GM21447 (cell line): ENCODE results near the gene GLRX3.
"Not testable (repeated sequence)": the region's sequence is repeated elsewhere in the genome, so short reads cannot be mapped to it uniquely, and the experiment has no call there.

Experiments
- ATAC-seq: cut with Tn5 transposase; IDR thresholded peaks from one replicate; pipeline ENCODE4 v1.9.1; 2021; ENCODE audit not compliant: unreplicated experiment

Gene GLRX3

GRCh38 chr10:130136226-130137089, at the start of gene GLRX3:
GLRX3 (plus strand) TSS chr10:130136391; CDS start chr10:130136421, 30 bp downstream.
- peak; percentile 76 for ATAC-seq

DNA sequence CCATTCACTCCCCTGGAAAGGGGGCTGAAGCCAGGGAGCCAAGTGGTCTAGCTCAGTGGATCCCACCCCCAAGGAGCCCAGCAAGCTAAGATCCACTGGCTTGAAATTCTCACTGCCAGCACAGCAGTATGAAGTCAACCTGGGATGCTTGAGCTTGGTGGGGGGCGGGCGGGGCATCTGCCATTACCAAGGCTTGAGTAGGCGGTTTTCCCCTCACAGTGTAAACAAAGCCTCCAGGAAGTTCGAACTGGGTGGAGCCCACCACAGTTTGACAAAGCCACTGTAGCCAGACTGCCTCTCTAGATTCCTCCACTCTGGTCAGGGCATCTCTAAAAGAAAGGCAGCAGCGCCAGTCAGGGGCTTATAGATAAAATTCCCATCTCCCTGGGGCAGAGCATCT, 45.6 kb upstream of the GLRX3 start:
- not testable (repeated sequence) for ATAC-seq

DNA sequence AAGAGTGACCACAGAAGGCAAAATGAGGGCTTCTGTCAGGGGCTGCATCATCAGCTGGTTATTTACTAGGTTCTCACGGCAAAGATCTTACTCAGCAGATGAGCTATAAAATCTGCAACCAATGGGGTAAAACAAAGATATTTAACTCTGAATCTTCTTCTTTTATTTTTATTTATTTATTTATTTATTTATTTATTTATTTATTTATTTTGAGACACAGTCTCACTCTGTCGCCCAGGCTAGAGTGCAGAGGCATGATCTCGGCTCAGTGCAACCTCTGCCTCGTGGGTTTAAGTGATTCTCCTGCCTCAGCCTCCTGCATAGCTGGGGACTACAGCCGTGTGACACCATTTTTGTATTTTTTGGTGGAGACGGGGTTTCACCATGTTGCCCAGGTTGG, 36.8 kb upstream of the GLRX3 start:
- ATAC-seq: no peak

DNA sequence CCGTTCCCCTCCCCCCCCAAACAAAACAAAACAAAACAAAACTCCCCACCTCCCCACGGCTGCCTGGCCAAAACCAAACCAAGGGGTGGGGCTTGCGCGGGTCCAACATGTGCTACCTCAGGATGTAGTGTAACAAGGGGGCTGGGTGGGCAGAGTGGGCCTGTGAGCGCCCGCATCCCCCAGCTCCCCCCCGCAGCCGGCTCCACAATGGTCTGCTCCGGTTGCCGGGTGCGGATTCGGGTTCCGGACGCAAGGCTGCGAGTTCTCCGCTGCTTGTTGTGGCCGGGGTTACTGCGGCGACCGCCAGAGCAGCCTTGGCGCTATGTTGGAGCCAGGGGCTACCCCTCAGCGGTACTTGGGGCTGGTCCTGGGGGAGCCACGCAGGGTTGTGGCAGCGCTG, 30.5 kb upstream of the GLRX3 start:
- no peak for ATAC-seq

GRCh38 chr10:130108146-130108545, 28.0 kb upstream of the GLRX3 start:
- not testable (repeated sequence) for ATAC-seq

DNA sequence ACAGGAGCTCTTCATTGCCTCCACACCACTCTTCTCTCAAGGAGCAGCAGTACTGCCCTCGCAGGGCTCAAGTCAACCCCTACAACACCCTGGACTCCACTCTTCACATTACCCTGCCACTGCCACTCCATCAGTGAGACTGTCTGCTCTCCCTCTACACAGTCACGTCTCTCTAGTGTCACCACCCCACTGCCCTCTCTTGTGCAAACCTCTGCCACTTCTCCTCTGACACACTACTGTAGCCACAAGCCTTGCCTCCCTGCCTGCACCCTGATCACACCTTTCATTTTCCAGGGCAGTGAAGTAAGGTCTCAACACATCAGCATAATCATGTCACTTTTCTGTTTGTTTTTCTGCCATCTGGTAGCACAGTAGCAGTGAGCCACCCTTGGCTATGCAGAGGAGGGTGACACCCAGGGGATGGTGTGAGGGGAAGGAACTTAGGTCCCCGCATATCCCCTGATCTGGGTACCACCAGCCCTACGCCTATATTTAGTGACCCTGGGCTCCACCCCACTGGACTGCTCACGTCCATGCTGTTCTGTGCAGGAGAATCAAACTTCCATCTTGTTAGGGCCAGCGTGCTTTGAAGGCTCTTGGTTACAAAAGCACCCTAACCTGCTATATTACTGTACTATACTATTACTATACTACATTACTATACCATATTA, 27.1 kb upstream of the GLRX3 start:
- ATAC-seq: no peak

GRCh38 chr10:130109796-130110245, 26.4 kb upstream of the GLRX3 start:
- ATAC-seq: no peak

DNA sequence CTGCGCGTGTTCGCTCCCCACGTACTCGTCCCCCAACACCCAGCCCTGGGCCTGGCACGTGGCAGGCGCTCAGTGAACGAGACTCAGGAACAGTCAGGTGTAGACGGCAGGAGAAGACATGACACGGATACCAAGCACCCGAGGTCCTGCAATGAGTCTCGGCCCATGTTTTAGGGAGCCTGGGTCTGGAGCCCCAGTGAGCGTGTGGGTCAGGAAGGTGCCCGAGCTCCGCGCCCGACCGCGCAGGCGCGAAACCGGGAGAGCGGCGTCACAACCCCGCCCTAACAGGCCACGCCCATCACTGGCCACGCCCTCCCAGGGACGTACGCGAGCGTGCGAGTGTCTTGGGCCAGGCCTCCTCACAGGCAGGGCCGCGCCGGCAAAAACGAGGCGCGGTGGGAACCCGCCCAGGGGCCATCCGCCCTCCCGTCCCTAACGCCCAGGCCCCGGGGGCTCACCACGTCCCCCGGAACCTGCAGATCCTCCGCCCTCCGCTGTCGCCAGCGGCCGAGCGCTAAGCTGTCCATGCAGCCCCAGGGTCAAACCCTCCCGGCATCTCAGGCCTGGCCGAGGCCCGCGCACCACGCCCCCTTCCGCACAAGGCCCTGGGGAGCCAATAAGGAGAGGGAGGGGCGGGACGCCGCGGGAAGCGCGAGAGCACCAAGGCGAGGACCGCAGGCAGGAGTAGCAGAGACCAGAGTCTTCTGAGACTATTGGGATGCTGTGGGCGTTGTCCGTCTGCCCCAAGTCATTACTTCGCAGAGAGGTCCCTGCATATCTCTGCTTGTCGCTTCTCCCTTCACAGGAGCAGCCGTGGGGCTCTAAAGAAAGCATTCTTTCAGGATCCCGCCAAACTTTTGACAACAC, 25.7 kb upstream of the GLRX3 start, which contains the start of gene C10orf143:
C10orf143 (minus strand) TSS at position 585 of the 867 bp plus-strand sequence; CDS start at position 527, 58 bp downstream.
- peak; percentile 78 for ATAC-seq

DNA sequence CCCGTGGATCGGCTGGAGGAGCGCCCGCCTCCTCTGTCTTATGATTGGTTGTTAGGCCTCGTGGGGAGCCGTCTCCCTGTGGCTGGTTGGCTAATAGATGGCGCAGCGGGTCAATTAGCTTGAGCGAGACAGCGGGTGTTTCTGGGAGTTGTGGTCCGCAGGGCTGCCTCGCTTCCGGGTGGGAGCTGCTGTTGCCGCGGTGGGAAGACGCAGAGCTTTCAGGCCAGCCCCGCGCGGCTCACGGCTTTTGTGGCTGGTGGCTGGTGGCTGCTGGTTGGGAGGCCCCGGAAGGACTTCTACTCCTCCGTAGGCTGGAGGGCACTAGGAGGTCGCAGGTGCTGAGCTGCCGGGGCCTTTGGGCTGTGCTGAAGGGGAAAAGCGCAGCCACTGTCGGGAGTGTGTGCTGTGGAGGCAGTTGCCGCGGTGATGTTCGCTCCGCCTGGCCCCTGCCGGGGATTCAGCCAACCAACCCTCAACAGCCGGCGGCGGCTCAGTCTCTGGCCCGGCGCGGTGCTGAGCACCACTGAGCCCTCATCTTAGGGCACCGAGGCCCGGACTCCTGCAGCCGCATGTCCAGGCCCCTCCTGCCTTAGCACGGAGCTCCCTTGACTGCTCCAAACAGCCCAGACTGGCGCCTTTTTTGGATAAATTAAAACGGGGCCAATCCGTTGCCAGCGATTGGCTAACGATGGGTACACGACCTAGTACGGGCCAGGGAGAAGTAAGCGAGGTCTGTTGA, 24.9 kb upstream of the GLRX3 start:
- peak; percentile 86 for ATAC-seq

DNA sequence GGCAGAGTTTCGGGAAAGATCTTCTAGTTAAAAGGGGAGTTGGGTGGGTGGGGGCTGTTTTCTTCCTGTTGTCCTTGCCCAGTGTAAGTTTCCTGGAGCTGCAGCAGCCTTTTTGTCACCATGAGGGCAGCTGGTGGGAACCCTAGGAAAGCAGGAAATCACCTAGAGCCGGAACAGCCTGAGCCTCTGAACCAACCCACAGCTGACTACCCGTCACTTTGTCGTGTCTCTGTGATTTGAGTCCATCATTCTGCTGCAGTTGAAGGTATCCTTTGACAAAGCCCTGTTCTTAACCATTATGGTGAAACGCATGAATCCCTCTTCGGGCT, 24.4 kb upstream of the GLRX3 start:
- no peak for ATAC-seq

DNA sequence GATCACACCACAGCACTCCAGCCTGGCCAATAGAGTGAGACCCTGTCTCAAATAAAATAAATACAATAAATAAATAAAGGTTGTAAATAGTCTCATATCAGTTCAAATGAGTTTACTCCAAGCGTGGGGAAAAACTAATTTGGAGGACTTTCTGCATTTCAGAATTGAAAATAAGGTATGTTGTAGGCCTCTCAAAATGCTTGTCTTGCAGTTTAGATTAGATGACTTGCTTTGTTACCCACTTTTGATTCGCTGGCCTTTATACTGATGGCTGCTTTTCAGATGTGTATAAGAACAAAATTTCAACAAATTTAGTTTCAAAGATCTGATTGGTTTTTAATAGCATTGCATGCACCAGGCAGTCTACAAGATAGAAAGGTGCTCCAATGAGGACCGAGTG, 23.4 kb upstream of the GLRX3 start:
- ATAC-seq: no peak

DNA sequence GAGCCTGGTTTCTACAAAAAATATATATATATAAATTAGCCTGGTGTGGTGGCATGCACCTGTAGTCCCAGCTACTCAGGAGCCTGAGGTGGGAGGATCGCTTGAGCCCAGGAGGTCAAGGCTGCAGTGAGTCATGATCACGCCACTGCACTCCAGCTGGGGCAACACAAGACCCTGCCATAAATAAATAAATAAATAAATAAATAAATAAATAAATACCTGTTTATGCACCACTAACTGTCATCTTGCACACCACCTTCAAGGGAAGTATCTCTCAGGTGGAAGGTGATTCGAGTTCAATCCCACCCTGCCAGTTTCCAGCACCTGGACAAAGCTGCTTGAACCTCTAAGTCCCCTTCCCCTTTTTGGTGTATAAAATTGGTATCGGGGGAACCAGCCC, 19.2 kb upstream of the GLRX3 start:
- not testable (repeated sequence) for ATAC-seq

DNA sequence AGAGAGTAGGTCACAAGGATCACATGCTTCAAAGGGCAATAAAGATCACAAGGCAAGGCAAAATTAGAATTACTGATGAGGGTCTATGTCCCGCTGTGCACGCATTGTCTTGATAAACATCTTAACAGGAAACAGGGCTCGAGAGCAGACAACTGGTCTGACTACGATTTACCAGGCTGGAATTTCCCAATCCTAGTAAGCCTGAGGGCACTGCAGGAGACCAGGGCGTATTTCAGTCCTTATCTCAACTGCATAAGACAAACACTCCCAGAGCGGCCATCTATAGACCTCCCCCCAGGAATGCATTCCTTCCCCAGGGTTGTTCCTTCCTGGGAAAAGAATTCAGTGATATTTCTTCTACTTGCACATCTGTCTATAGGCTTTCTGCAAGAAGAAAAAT, 18.7 kb upstream of the GLRX3 start:
- not testable (repeated sequence) for ATAC-seq

- no peak for ATAC-seq
Observed at GRCh38 chr10:130121486-130122079, 14.6 kb upstream of the GLRX3 start.

DNA sequence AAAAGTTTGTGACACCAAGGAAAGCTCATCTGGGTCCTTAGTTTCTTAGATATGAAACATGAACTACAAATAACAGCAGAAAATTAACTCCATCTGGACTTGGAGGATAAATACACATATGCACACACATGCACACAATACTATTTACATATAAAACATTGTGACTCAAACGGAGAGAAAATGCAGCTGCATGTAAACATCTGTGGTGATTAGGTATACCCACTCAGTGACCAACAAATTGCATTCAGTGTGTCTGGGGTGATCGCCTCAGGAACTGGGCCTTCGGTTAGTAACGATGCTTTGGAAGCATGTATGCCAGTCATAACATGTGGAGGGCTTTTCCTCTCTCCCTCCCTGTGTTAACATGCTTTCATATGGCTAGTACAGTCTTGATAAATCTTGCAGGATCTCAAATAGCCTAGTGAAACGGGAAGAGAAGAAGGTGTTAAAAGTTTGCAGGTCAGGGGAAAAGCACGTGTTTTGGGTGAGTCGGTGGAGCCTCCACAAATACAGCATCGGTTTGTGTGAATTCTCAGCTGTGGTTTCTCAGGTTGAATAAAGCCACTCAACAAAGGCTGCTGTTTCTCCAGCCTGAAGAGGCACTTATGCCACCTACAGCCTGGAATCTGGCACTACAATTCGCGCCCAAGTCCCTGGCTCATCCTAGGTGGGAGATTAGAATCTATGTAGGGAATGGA, 8.7 kb upstream of the GLRX3 start:
- peak; percentile 97 for ATAC-seq

DNA sequence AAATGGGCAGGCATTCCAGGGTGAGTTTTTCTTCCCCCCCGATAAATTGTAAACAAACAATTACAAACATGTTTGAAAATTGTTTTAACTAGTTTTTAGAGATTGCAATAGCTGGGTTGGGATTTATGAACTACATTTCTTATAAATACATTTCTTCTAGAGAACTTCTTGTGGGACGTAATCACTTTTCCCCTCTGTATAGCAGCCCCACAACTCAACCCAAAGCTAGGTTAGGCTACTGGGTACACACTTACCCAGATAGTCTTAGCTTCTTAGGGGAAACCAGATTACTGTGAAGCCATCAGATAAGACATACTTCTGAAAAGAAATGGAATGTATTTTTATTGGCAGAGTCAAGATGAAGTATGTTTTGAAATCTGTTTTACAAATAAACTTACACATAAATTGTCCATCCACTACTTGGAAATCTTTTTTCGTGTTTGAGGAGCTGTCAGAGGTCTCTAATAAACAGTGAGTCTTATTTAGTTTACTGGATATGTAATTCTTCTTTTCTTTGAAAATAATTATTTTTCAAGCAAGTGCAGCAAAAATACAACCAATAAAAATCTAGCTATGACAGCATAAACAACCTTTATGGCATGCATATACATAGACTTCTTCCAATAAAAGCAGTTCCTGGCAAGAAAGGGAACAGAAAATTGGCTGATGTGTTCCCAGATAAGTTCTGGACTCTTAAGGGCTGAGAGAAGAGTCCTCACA, 8.0 kb upstream of the GLRX3 start:
- ATAC-seq: no peak

- no peak for ATAC-seq
Observed at GRCh38 chr10:130128922-130129321, 7.3 kb upstream of the GLRX3 start.

GRCh38 chr10:130135676-130136225, 440 bp upstream of the GLRX3 start:
- ATAC-seq: peak; percentile 27

- ATAC-seq: no peak
Observed at GRCh38 chr10:130137090-130137448, 878 bp downstream of the GLRX3 start.
